KMS-11 (cell line): ENCODE measurements around the gene COMMD8.

ENCODE experiments used
- H2AFZ ChIP-seq: fragments of 200-600 bp; sonication (generic); 2 replicates; pipeline ENCODE4 v1.6.1; 2016; ENCODE audit warnings: antibody characterized with exemption, mixed run types, low read depth
- H3K27ac ChIP-seq: fragments of 200-600 bp; sonication (generic); 2 replicates; pipeline ENCODE4 v1.6.1; 2016; ENCODE audit warnings: mild to moderate bottlenecking, mixed run types
- H3K27me3 ChIP-seq: fragments of 200-600 bp; sonication (generic); 2 replicates; pipeline ENCODE4 v1.6.1; 2017; ENCODE audit warnings: mild to moderate bottlenecking, low read depth, mixed run types, moderate library complexity; ENCODE audit not compliant: insufficient read depth
- H3K36me3 ChIP-seq: fragments of 200-600 bp; sonication (generic); 2 replicates; pipeline ENCODE4 v1.6.1; 2017; ENCODE audit warnings: mild to moderate bottlenecking, mixed run types; ENCODE audit not compliant: insufficient read depth
- H3K4me1 ChIP-seq: fragments of 200-600 bp; sonication (generic); 2 replicates; pipeline ENCODE4 v1.6.1; 2016; ENCODE audit warnings: mild to moderate bottlenecking, low read depth, mixed run types; ENCODE audit not compliant: poor library complexity, severe bottlenecking
- H3K4me2 ChIP-seq: fragments of 200-600 bp; sonication (generic); 2 replicates; pipeline ENCODE4 v1.7.0; 2016; ENCODE audit warnings: mild to moderate bottlenecking, mixed run types
- H3K4me3 ChIP-seq: fragments of 200-600 bp; sonication (generic); IDR thresholded peaks from 2 replicates; pipeline ENCODE4 v1.6.1; 2017; ENCODE audit warnings: low read depth, low read length, mixed read lengths; ENCODE audit not compliant: insufficient read depth
- H3K79me2 ChIP-seq: fragments of 200-600 bp; sonication (generic); 2 replicates; pipeline ENCODE4 v1.6.1; 2016; ENCODE audit warnings: low read depth, mixed run types; ENCODE audit not compliant: insufficient read depth
- H3K9ac ChIP-seq: fragments of 200-600 bp; sonication (generic); 2 replicates; pipeline ENCODE4 v1.6.1; 2016; ENCODE audit warnings: mild to moderate bottlenecking, mixed run types
- H4K20me1 ChIP-seq: fragments of 200-600 bp; sonication (generic); 2 replicates; pipeline ENCODE4 v1.6.1; 2016; ENCODE audit warnings: mild to moderate bottlenecking, mixed run types; ENCODE audit not compliant: insufficient read depth
- CTCF ChIP-seq: fragments of 200-600 bp; sonication (generic); conservative IDR thresholded peaks from 2 replicates; pipeline ENCODE4 v1.6.1; 2017; ENCODE audit warnings: low read depth, mild to moderate bottlenecking, antibody characterized with exemption, low read length, moderate library complexity, mixed read lengths

Gene COMMD8

GRCh38 chr4:47427935-47428334 is 35.6 kb downstream of the COMMD8 start:
- Histone ChIP-seq H2AFZ (no peak overlapping the region), H4K20me1 (no peaks in the 10 kb centered on the region), H3K9ac (no peak overlapping the region), H3K4me3 (no peak overlapping the region), H3K79me2 (no peaks in the 10 kb centered on the region), H3K27me3 (no peaks in the 10 kb centered on the region), H3K27ac (no peak overlapping the region), H3K36me3 (no peaks in the 10 kb centered on the region), H3K4me1 (no peaks in the 10 kb centered on the region), H3K4me2 (no peak overlapping the region)
- no peak for TF ChIP-seq CTCF

GRCh38 chr4:47425628-47426027 is 37.9 kb downstream of the COMMD8 start:
- Histone ChIP-seq H3K4me2 (no peak overlapping the region), H3K27ac (no peak overlapping the region), H2AFZ (no peak overlapping the region), H3K4me1 (no peaks in the 10 kb centered on the region), H4K20me1 (no peaks in the 10 kb centered on the region), H3K4me3 (no peak overlapping the region), H3K27me3 (no peaks in the 10 kb centered on the region), H3K79me2 (no peaks in the 10 kb centered on the region), H3K9ac (no peak overlapping the region), H3K36me3 (no peaks in the 10 kb centered on the region)
- TF ChIP-seq CTCF, result no peak

GRCh38 chr4:47419296-47419695 is 44.2 kb downstream of the COMMD8 start:
- no peak overlapping the region for H3K27ac ChIP-seq
- no peaks in the 10 kb centered on the region for H3K79me2 ChIP-seq
- H3K9ac ChIP-seq, result no peak overlapping the region
- no peak overlapping the region for H3K4me2 ChIP-seq
- no peaks in the 10 kb centered on the region for H3K36me3 ChIP-seq
- no peak overlapping the region for H2AFZ ChIP-seq
- no peak for TF ChIP-seq CTCF
- H3K4me1 ChIP-seq, result peaks cover 24% of the 10 kb centered on the region
- no peak overlapping the region for H3K4me3 ChIP-seq
- H3K27me3 ChIP-seq, result no peaks in the 10 kb centered on the region
- no peaks in the 10 kb centered on the region for H4K20me1 ChIP-seq

GRCh38 chr4:47418147-47418546 is 45.4 kb downstream of the COMMD8 start:
- Histone ChIP-seq H3K79me2 (no peaks in the 10 kb centered on the region), H4K20me1 (no peaks in the 10 kb centered on the region), H3K27me3 (no peaks in the 10 kb centered on the region), H3K4me3 (no peak overlapping the region), H2AFZ (no peak overlapping the region), H3K27ac (no peak overlapping the region), H3K4me2 (no peak overlapping the region), H3K36me3 (no peaks in the 10 kb centered on the region), H3K4me1 (peaks cover 24% of the 10 kb centered on the region), H3K9ac (no peak overlapping the region)
- no peak for TF ChIP-seq CTCF
